ENCODE results near the gene TOMM6.

GRCh38 chr6:41763470-41763869 is 24.0 kb upstream of the TOMM6 start:
- no peak for TF ChIP-seq CTCF (IDR thresholded peaks at IDR 0.05; ENCODE audit: poor library complexity, severe bottlenecking)
- no peak for TF ChIP-seq RAD21 (conservative IDR thresholded peaks at IDR 0.05)
- TF ChIP-seq EZH2 (IDR thresholded peaks at IDR 0.05; ENCODE audit: borderline replicate concordance, insufficient read depth, low read length, poor library complexity, severe bottlenecking), result no peak
- TF ChIP-seq SMC3 (conservative IDR thresholded peaks at IDR 0.05; ENCODE audit: poor library complexity), result no peak
- TF ChIP-seq TAF1 (IDR thresholded peaks at IDR 0.05; ENCODE audit: low read depth), result no peak
- TF ChIP-seq POLR2AphosphoS5 (IDR thresholded peaks at IDR 0.05), result no peak
- TF ChIP-seq MXI1 (conservative IDR thresholded peaks at IDR 0.05; ENCODE audit: poor library complexity, severe bottlenecking), result no peak
